Activated naive CD4-positive, alpha-beta T cell treated with anti-CD3 and anti-CD28 coated beads, Interleukin-2, amount 50 U/mL, for 72 hours (primary cell): ENCODE results near the gene FAT1. TPM values are rescaled to one million over a fixed set of nuclear protein-coding genes. Genes with fewer than 3 reads are reported as not detected.
"Not testable (repeated sequence)": the region's sequence is repeated elsewhere in the genome, so short reads cannot be mapped to it uniquely, and the experiment has no call there.

Experiments used
- ATAC-seq, 2 donors: fragments of 150-1000 bp; cut with Tn5 transposase; 2 replicates each; pipeline ENCODE4 v1.10.0; 2021; ENCODE audit warnings: mild to moderate bottlenecking in 2 of 2, moderate library complexity in 2 of 2
- DNase-seq, 2 donors: peaks; one replicate each; pipeline ENCODE4 v3.0.0; 2021 to 2022; ENCODE audit warnings: low spot score in 2 of 2
- H3K27ac Mint-ChIP-seq, 2 donors: one replicate each; pipeline ENCODE4 v1.8.0; 2022; ENCODE audit warnings: mild to moderate bottlenecking in 2 of 2, mixed read lengths in 2 of 2
- H3K36me3 Mint-ChIP-seq, 2 donors: one replicate each; pipeline ENCODE4 v1.8.0; 2022; ENCODE audit warnings: mixed read lengths in 2 of 2
- H3K9me3 Mint-ChIP-seq, 2 donors: one replicate each; pipeline ENCODE4 v1.8.0; 2022; ENCODE audit warnings: mixed read lengths in 2 of 2
- total RNA-seq, 2 donors: library from RNA; stranded (reverse); gene quantifications; one replicate each; pipeline ENCODE4 v1.2.3, GENCODE V29; 2022

The FAT1 gene
- under 1 TPM in 1 of 2 donors, not detected in 1; 0.02 TPM for total RNA-seq

- peak in 1 of 2 donors; percentile 66 for ATAC-seq
- Mint-ChIP-seq H3K36me3 (peaks cover 5 to 17% of the 10 kb centered on the region in 2 donors), H3K27ac (peak within 1 kb of the TSS in 1 of 2 donors; percentile 72), H3K9me3 (peaks cover 0 to 3% of the 10 kb centered on the region in 2 donors)
- DNase-seq: peak in 1 of 2 donors; percentile 19
These were observed at the start of gene FAT1 for GRCh38 chr4:186723292-186724057. Gene FAT1 (minus strand): TSS chr4:186723856. CDS start chr4:186709827, 14,029 bp downstream.

- H3K36me3 Mint-ChIP-seq: no peaks in the 10 kb centered on the region
- H3K27ac Mint-ChIP-seq: no peak overlapping the region
- no peak for DNase-seq
- no peak for ATAC-seq
- H3K9me3 Mint-ChIP-seq: peaks cover 4 to 20% of the 10 kb centered on the region in 2 donors
These were observed 49.4 kb upstream of the FAT1 start for GRCh38 chr4:186772936-186773487.

DNA sequence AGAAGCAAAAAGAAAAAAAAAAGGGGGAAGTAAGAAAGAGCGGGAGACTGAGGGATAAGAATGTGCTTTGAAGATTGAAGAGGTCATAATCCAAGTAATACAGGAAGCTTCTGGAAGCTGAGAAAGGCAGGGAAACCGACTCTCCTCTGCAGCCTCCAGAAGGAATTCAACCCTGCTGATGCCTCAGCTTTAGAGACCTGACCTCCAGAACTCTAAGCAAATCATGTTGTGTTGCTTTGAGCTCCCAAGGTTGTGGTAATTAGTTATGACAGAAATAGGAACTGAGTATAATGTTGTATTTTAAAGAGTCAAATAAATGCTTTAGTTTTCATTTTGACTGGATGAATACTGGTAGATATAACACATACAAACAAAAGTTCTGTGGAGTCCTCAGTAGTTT lies 48.0 kb upstream of the FAT1 start:
- peaks cover 10 to 25% of the 10 kb centered on the region in 2 donors for H3K9me3 Mint-ChIP-seq
- no peak for DNase-seq
- H3K36me3 Mint-ChIP-seq: peaks cover 0 to 7% of the 10 kb centered on the region in 2 donors
- ATAC-seq: no peak
- no peak overlapping the region for H3K27ac Mint-ChIP-seq

DNA sequence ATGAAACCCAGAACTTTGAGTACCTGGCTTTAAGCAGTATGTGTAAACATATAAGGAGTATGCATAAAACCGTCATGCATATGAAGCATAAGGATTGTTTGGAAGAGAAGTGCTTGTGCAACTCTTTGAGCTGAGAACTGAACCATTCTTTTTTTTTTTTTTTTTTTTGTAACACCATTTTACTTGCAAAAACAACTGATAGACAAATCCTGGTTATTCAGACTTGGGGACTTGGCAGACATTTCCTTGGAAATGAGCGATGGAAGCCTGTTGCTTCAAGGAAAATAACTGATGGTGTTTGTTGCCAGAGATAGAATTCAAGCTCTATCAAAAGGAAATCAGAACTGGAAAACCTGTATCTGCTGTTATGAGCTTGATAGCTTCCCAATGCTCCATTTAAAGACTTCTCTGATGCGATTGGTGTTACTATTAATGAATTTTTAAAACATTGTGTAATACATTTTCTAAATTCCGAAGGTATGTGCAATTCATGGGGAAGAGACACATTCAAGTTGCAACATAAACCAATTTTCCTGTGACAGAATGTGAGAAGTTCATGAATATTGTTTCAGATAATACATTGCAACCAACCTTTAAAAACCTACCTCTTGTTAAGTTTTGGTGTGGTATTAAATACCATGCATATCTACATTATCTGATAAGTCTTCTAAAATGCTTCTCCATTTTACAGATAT lies 47.0 kb upstream of the FAT1 start:
- Mint-ChIP-seq H3K9me3 (peaks cover 10 to 20% of the 10 kb centered on the region in 2 donors), H3K27ac (no peak overlapping the region)

GRCh38 chr4:186767794-186768193 lies 44.1 kb upstream of the FAT1 start:
- Mint-ChIP-seq H3K27ac (no peak overlapping the region), H3K9me3 (peaks cover 6 to 8% of the 10 kb centered on the region in 2 donors), H3K36me3 (peaks cover 0 to 7% of the 10 kb centered on the region in 2 donors)
- no peak for DNase-seq
- no peak for ATAC-seq

More for the DNA sequence above, 47.0 kb upstream of the FAT1 start:
- peaks cover 0 to 7% of the 10 kb centered on the region in 2 donors for H3K36me3 Mint-ChIP-seq
- ATAC-seq (no peak), DNase-seq (no peak)

- ATAC-seq (no peak), DNase-seq (no peak)
- Mint-ChIP-seq H3K9me3 (peaks cover 6 to 8% of the 10 kb centered on the region in 2 donors), H3K36me3 (peaks cover 0 to 7% of the 10 kb centered on the region in 2 donors), H3K27ac (no peak overlapping the region)
These were observed 42.3 kb upstream of the FAT1 start for GRCh38 chr4:186765673-186766546.

- no peak overlapping the region for H3K27ac Mint-ChIP-seq
- H3K9me3 Mint-ChIP-seq: peaks cover 6 to 8% of the 10 kb centered on the region in 2 donors
- peaks cover 0 to 7% of the 10 kb centered on the region in 2 donors for H3K36me3 Mint-ChIP-seq
- ATAC-seq (no peak), DNase-seq (no peak)
These were observed 41.5 kb upstream of the FAT1 start for GRCh38 chr4:186765138-186765537.

DNA sequence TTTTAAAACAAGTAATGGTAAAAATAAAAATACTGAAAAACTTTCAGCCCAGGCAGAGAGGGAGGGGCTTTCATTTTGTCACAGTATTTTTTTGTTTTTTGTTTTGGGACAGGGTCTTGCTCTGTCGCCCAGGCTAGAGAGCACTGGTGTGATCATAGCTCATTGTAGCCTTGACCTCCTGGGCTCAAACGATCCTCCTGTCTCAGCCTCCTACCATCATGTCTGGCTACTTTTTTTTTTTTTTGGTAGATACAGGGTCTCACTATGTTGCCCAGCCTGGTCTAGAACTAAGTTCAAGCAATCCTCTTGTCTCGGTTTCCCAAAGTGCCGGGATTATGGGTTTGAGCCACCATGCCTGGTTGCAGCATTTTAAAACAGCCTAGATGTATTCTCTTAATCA lies 40.8 kb upstream of the FAT1 start:
- H3K36me3 Mint-ChIP-seq: peaks cover 0 to 7% of the 10 kb centered on the region in 2 donors
- peaks cover 5 to 6% of the 10 kb centered on the region in 2 donors for H3K9me3 Mint-ChIP-seq

GRCh38 chr4:186762865-186763264 lies 39.2 kb upstream of the FAT1 start:
- no peak overlapping the region for H3K27ac Mint-ChIP-seq
- peaks cover 5 to 10% of the 10 kb centered on the region in 2 donors for H3K36me3 Mint-ChIP-seq
- DNase-seq (no peak), ATAC-seq (no peak)
- peaks cover 10 to 13% of the 10 kb centered on the region in 2 donors for H3K9me3 Mint-ChIP-seq

More for the DNA sequence above, 40.8 kb upstream of the FAT1 start:
- H3K27ac Mint-ChIP-seq: no peak overlapping the region
- DNase-seq (no peak), ATAC-seq (no peak)

GRCh38 chr4:186762361-186762760 lies 38.7 kb upstream of the FAT1 start:
- Mint-ChIP-seq H3K27ac (no peak overlapping the region), H3K36me3 (peaks cover 5% of the 10 kb centered on the region in 2 donors)

GRCh38 chr4:186761956-186762355 lies 38.3 kb upstream of the FAT1 start:
- not testable (repeated sequence) for H3K36me3 Mint-ChIP-seq, H3K27ac Mint-ChIP-seq, DNase-seq, ATAC-seq
- H3K9me3 Mint-ChIP-seq: peaks cover 10 to 13% of the 10 kb centered on the region in 2 donors

More at GRCh38 chr4:186762361-186762760, 38.7 kb upstream of the FAT1 start:
- peaks cover 7 to 9% of the 10 kb centered on the region in 2 donors for H3K9me3 Mint-ChIP-seq
- ATAC-seq: no peak
- no peak for DNase-seq

DNA sequence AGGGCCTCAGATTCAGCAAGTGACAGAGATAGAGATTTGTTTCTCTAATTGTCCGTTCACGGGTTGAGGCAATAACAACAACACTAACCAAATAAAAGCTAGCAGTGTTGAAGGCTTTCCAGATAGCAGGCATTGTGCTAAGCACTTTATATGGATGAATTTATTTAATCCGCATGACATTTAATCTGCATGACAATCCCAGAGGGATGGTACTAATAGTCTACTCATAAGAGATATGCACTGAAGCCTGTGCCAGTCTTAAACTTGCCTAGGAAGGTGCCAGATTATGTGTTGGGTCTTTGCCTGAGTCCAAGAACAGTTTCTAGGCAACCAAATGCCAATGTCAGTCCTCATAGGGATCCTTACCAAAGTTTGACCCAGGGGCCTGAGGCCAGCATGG lies 37.7 kb upstream of the FAT1 start:
- H3K27ac Mint-ChIP-seq: no peak overlapping the region
- ATAC-seq (no peak), DNase-seq (no peak)
- peaks cover 15 to 19% of the 10 kb centered on the region in 2 donors for H3K9me3 Mint-ChIP-seq
- peaks cover 5 to 11% of the 10 kb centered on the region in 2 donors for H3K36me3 Mint-ChIP-seq

DNA sequence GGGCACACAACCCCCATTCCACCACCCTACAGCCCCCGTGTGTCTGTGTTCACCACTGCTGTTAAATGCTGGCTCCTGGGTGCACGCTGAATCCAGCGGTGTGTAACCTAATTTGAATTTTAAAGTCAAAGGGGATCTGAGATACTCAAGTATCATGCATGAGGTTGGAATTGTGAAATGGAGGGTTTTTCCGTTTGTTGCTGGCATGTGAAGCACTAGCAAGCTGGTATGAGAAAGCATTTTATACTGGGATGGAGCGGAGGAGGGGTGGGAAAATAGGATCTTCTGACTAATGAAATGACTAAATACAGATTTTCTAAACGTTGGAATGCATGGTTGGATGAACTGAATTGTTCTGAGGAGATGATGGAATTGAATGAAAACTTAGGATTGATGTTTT lies 36.9 kb upstream of the FAT1 start:
- no peak for ATAC-seq
- peaks cover 5 to 11% of the 10 kb centered on the region in 2 donors for H3K36me3 Mint-ChIP-seq
- no peak for DNase-seq
- H3K27ac Mint-ChIP-seq: no peak overlapping the region
- peaks cover 23% of the 10 kb centered on the region in 2 donors for H3K9me3 Mint-ChIP-seq

DNA sequence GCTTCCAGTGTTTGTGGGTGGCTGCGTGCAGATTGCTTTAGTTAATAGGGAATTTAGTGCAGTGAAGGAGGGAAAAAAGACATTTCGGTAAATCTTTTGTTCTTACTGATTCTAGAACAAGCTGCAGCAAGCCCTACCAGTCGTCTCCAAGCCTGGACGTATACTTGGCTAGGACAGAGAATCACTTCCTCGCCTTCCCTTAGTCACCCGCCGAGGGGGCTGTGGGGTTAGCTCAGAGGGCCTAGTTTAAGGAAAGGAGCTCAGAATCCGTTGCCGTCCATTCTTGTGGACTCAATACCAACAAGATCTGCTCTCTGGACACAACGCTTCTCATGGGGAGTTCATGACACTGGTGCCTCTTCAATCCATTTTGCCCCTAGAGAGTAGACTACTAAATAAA lies 36.3 kb upstream of the FAT1 start:
- no peak for DNase-seq
- no peak for ATAC-seq
- H3K9me3 Mint-ChIP-seq: peaks cover 23 to 24% of the 10 kb centered on the region in 2 donors
- no peak overlapping the region for H3K27ac Mint-ChIP-seq
- H3K36me3 Mint-ChIP-seq: peaks cover 5 to 11% of the 10 kb centered on the region in 2 donors

- no peak for DNase-seq
- Mint-ChIP-seq H3K36me3 (peaks cover 5 to 11% of the 10 kb centered on the region in 2 donors), H3K27ac (no peak overlapping the region), H3K9me3 (peaks cover 23 to 24% of the 10 kb centered on the region in 2 donors)
- no peak for ATAC-seq
These were observed 35.5 kb upstream of the FAT1 start for GRCh38 chr4:186758929-186759682.
